Measurements from ENCODE around the gene JUNB. TPM values are rescaled to one million over a fixed set of nuclear protein-coding genes. Genes with fewer than 3 reads are reported as not detected.

Gene JUNB
- polyA plus RNA-seq, 2 of the 4 experiments (the other 2 are of a cell fraction) = 55.6 to 94.7 TPM

- ATAC-seq = no peak
- no peak overlapping the region for H3K4me2 ChIP-seq
- no peak overlapping the region for H3K27ac ChIP-seq
- FAIRE-seq = no peak
- ChIA-PET CTCF (interaction anchor here (1.3 to 17.4 kb wide), 3 partner anchors 33 to 123 kb away, joined by 3 to 901 read pairs (median 44); partner anchors contain the start of gene HOOK2), POLR2A (no interaction called here)
- TF ChIP-seq HOXB13 (CRISPR knock-in tag; IDR thresholded peaks at IDR 0.05; ENCODE audit: low read depth) = no peak
- no peak for TF ChIP-seq GATA3 (IDR thresholded peaks at IDR 0.05; ENCODE audit: borderline replicate concordance)
- TF ChIP-seq CHD2 (IDR thresholded peaks at IDR 0.05; ENCODE audit: low read length, partially characterized antibody) = no peak
- no peak overlapping the region for H3K4me3 ChIP-seq
- no peak for DNase-seq (ENCODE audit: low read depth in 1 of 2, low spot score in 1 of 2)
- no CpG with 5 or more reads among the region's 1 CpG for WGBS (ENCODE audit: missing lambda C conversion rate)
- peaks cover 9% of the 10 kb centered on the region for H3K4me1 ChIP-seq
- no peaks in the 10 kb centered on the region for H3K9me3 ChIP-seq
These were observed 9.1 kb downstream of the JUNB start for GRCh38 chr19:12800466-12800770.

GRCh38 chr19:12800923-12801465 lies 9.7 kb downstream of the JUNB start:
- ATAC-seq (no peak), FAIRE-seq (no peak), DNase-seq (ENCODE audit: low read depth in 1 of 2, low spot score in 1 of 2) (no peak)
- H3K4me2 ChIP-seq = no peak overlapping the region
- WGBS (ENCODE audit: missing lambda C conversion rate) = 94% methylated on average over 17 of the region's 38 CpGs
- H3K4me3 ChIP-seq = no peak overlapping the region
- CTCF ChIA-PET = interaction anchor here (17.4 kb wide), 1 partner anchor 34 kb away, joined by 901 read pairs; the partner anchor contains the start of gene HOOK2
- TF ChIP-seq HOXB5 (CRISPR knock-in tag; IDR thresholded peaks at IDR 0.05) (no peak), EP300 (IDR thresholded peaks at IDR 0.05) (no peak), REST (IDR thresholded peaks at IDR 0.05) (no peak), SMC3 (IDR thresholded peaks at IDR 0.05) (no peak), PHF8 (IDR thresholded peaks at IDR 0.05; ENCODE audit: borderline replicate concordance, low read depth) (no peak), BHLHE40 (IDR thresholded peaks at IDR 0.05; ENCODE audit: low read depth, low read length) (no peak), USF2 (IDR thresholded peaks at IDR 0.05) (no peak), JUNB (IDR thresholded peaks at IDR 0.05) (no peak)
- no peaks in the 10 kb centered on the region for H3K9me3 ChIP-seq
- POLR2A ChIA-PET = no interaction called here
- H3K4me1 ChIP-seq = peaks cover 4% of the 10 kb centered on the region
- no peak overlapping the region for H3K27ac ChIP-seq

- POLR2A ChIA-PET = no interaction called here
- 59% methylated on average over 48 of the region's 78 CpGs for WGBS (ENCODE audit: missing lambda C conversion rate)
- CTCF ChIA-PET = interaction anchor here (1.3 to 17.4 kb wide), 2 partner anchors 35 to 46 kb away, joined by 5 to 901 read pairs; partner anchors contain the start of gene HOOK2
- no peaks in the 10 kb centered on the region for H3K9me3 ChIP-seq
- no peak within 1 kb of the TSS for H3K4me2 ChIP-seq
- TF ChIP-seq MAX (IDR thresholded peaks at IDR 0.05) (no peak), EHMT2 (IDR thresholded peaks at IDR 0.05; ENCODE audit: low read depth) (no peak), SREBF2 (IDR thresholded peaks at IDR 0.05) (no peak), HOXB5 (CRISPR knock-in tag; IDR thresholded peaks at IDR 0.05) (no peak), KDM1A (IDR thresholded peaks at IDR 0.05; ENCODE audit: low read depth) (no peak), RAD21 (conservative IDR thresholded peaks at IDR 0.05 in 1 of 2, IDR thresholded peaks at IDR 0.05 in 1 of 2) (no peak), HOXB13 (CRISPR knock-in tag; IDR thresholded peaks at IDR 0.05; ENCODE audit: low read depth) (no peak), KDM5A (IDR thresholded peaks at IDR 0.05) (no peak), NPAS2 (CRISPR knock-in tag; IDR thresholded peaks at IDR 0.05; ENCODE audit: borderline replicate concordance) (no peak), ZSCAN20 (CRISPR knock-in tag; IDR thresholded peaks at IDR 0.05) (no peak), CEBPB (IDR thresholded peaks at IDR 0.05) (no peak), CBX2 (IDR thresholded peaks at IDR 0.05; ENCODE audit: borderline replicate concordance, low read depth) (no peak), RNF2 (IDR thresholded peaks at IDR 0.05; ENCODE audit: borderline replicate concordance, low read depth) (no peak), GATA3 (IDR thresholded peaks at IDR 0.05; ENCODE audit: borderline replicate concordance) (no peak), JUN (IDR thresholded peaks at IDR 0.05) (no peak), RCOR1 (IDR thresholded peaks at IDR 0.05; ENCODE audit: low read depth, low read length) (no peak)
- no peak within 1 kb of the TSS for H3K4me3 ChIP-seq
- DNase-seq (ENCODE audit: low read depth in 1 of 2, low spot score in 1 of 2) = no peak
- H3K27ac ChIP-seq = no peak within 1 kb of the TSS
- no peak for ATAC-seq
- H3K4me1 ChIP-seq = no peaks in the 10 kb centered on the region
- FAIRE-seq = no peak
These were observed 10.4 kb downstream of the JUNB start, which contains the start of the genes PRDX2 and THSD8 for GRCh38 chr19:12801466-12802266. TSS of gene PRDX2 (minus strand) at chr19:12801800. CDS start at chr19:12801261, 539 bp downstream. TSS of gene THSD8 (plus strand) at chr19:12802069. CDS start at chr19:12802072, 3 bp downstream.

All from A549 (cell line).